Kidney glomerular epithelial cell (primary cell): Measurements from ENCODE around the gene TRIM27.
A peak's percentile ranks its signal among the peaks of the same experiment; 100 is the strongest.
"Not testable (repeated sequence)": the region's sequence is repeated elsewhere in the genome, so short reads cannot be mapped to it uniquely, and the experiment has no call there.

Experiments used
- DNase-seq: peaks from one replicate; lab custom pipeline; 2025; lab: John Stamatoyannopoulos, UW

The TRIM27 gene

GRCh38 chr6:28941684-28942448 lies 18.1 kb upstream of the TRIM27 start:
- no peak for DNase-seq

- DNase-seq = peak; percentile 86
Measured at GRCh38 chr6:28940858-28941683, 17.3 kb upstream of the TRIM27 start.

GRCh38 chr6:28940294-28940857 lies 16.6 kb upstream of the TRIM27 start:
- DNase-seq = peak; percentile 85

- no peak for DNase-seq
Measured at GRCh38 chr6:28933069-28933468, 9.3 kb upstream of the TRIM27 start.

GRCh38 chr6:28929887-28930620 lies 6.3 kb upstream of the TRIM27 start:
- DNase-seq = no peak

- DNase-seq = not testable (repeated sequence)
Measured at GRCh38 chr6:28929339-28929738, 5.6 kb upstream of the TRIM27 start.

GRCh38 chr6:28927846-28928245 lies 4.1 kb upstream of the TRIM27 start:
- no peak for DNase-seq

- DNase-seq = peak; percentile 27
Measured at GRCh38 chr6:28922821-28923317, 916 bp downstream of the TRIM27 start.

GRCh38 chr6:28922004-28922820 lies 1.6 kb downstream of the TRIM27 start:
- peak; percentile 21 for DNase-seq

- DNase-seq = no peak
Measured at GRCh38 chr6:28920281-28920680, 3.5 kb downstream of the TRIM27 start.

GRCh38 chr6:28914941-28915340 lies 8.8 kb downstream of the TRIM27 start:
- no peak for DNase-seq

- DNase-seq = no peak
Measured at GRCh38 chr6:28910901-28911690, 12.7 kb downstream of the TRIM27 start.

- DNase-seq = no peak
Measured at GRCh38 chr6:28907394-28907793, 16.4 kb downstream of the TRIM27 start.

- DNase-seq = no peak
Measured at GRCh38 chr6:28906669-28907068, 17.1 kb downstream of the TRIM27 start.

- no peak for DNase-seq
Measured at GRCh38 chr6:28903686-28904085, 20.1 kb downstream of the TRIM27 start.

- DNase-seq = no peak
Measured at GRCh38 chr6:28901831-28902230, 22.0 kb downstream of the TRIM27 start.

GRCh38 chr6:28900577-28901256 lies 23.1 kb downstream of the TRIM27 start:
- no peak for DNase-seq

- DNase-seq = no peak
Measured at GRCh38 chr6:28898710-28898965, 25.1 kb downstream of the TRIM27 start.

GRCh38 chr6:28897369-28897745 lies 26.4 kb downstream of the TRIM27 start:
- no peak for DNase-seq
